GM19438 (cell line): Measurements from ENCODE around the gene BLOC1S4.
A peak's percentile ranks its signal among the peaks of the same experiment; 100 is the strongest.
"Not testable (repeated sequence)": the region's sequence is repeated elsewhere in the genome, so short reads cannot be mapped to it uniquely, and the experiment has no call there.

ENCODE experiments used
- ATAC-seq: cut with Tn5 transposase; IDR thresholded peaks from one replicate; pipeline ENCODE4 v1.9.1; 2021; ENCODE audit warnings: low read depth; ENCODE audit not compliant: unreplicated experiment

BLOC1S4 gene, protein sequence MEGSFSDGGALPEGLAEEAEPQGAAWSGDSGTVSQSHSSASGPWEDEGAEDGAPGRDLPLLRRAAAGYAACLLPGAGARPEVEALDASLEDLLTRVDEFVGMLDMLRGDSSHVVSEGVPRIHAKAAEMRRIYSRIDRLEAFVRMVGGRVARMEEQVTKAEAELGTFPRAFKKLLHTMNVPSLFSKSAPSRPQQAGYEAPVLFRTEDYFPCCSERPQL

DNA sequence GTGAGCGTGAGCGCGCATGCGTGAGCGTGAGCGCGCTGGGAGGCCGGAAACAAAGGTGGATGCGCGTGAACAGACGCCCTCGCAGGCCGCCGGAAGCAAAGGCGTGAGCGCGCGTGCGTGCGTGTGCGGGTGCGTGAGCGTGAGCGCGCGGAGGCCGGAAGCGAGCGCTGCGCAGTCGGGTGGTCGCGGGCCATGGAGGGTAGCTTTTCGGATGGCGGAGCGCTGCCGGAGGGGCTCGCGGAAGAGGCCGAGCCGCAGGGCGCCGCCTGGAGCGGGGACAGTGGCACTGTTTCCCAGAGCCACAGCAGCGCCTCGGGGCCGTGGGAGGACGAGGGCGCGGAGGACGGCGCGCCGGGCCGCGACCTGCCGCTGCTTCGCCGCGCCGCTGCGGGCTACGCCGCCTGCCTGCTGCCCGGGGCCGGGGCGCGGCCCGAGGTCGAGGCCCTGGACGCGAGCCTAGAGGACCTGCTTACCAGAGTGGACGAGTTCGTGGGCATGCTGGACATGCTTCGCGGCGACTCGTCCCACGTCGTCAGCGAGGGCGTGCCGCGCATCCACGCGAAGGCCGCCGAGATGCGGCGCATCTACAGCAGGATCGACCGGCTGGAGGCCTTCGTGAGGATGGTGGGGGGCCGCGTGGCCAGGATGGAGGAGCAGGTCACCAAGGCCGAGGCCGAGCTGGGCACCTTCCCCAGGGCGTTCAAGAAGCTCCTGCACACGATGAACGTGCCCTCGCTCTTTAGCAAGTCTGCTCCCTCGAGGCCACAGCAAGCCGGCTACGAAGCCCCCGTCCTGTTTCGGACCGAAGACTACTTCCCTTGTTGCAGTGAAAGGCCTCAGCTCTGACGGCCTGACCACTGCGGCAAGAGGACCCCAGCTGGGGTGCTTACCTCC is at the start of gene BLOC1S4:
Gene BLOC1S4, plus strand, starts transcription at position 157 of the 894 bp plus-strand sequence. Its CDS starts 36 bp downstream, at position 193.
- ATAC-seq: peak; percentile 68

DNA sequence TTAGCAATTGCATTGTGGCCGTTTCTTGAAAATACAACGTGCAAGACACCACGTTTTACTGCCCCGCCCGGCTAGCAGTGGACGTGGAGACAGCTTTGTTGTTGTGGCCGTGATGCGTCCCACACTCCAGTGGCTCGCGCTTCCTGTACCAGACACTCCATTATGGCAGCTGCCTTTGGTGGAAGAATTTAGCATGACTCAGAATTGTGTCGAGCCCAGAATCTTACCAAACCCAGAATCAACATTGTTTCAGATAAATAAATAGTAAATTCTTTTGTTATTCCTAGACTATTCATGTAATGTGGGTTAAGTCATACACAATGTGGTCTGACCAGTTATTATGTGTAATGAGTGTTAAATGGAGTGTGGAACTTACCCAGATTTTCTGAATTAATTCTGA is 47.6 kb upstream of the BLOC1S4 start:
- no peak for ATAC-seq

DNA sequence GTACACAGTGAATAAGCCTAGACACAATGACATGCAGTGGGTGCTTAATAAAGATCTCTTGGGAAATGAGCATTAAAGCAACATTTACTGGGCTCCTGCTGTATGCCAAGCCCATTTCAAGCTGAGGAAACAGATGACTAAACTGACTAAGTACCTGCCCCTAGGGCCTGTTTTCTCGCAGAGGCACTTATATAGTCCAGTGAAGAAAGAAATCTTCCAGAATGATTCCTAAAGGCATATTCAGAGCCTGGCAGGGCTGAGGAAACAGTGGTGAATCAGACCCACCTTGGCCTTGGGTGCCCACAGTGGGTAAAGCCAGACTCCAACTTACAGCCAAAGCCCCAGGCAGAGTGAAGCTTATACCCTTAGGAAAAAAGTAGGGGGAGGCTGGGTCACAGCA is 44.3 kb upstream of the BLOC1S4 start:
- ATAC-seq: no peak

DNA sequence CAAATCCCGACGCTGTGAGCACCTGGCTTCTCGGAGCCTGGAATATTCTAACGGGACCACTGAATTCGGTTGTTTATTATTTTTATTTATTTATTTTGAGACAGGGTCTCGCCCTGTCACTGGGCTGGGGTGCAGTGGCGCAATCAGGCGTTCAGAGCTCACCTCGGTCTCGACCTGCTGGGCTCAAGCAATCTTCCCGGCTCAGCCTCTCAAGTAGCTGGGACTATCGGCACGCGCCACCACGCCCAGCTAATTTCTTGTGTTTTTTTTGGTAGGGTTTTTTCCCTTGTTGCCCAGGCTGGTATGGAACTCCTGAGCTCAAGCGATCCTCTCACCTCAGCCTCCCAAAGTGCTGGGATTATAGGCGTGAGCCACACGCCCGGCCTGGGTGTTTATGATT is 43.8 kb upstream of the BLOC1S4 start:
- ATAC-seq: no peak

DNA sequence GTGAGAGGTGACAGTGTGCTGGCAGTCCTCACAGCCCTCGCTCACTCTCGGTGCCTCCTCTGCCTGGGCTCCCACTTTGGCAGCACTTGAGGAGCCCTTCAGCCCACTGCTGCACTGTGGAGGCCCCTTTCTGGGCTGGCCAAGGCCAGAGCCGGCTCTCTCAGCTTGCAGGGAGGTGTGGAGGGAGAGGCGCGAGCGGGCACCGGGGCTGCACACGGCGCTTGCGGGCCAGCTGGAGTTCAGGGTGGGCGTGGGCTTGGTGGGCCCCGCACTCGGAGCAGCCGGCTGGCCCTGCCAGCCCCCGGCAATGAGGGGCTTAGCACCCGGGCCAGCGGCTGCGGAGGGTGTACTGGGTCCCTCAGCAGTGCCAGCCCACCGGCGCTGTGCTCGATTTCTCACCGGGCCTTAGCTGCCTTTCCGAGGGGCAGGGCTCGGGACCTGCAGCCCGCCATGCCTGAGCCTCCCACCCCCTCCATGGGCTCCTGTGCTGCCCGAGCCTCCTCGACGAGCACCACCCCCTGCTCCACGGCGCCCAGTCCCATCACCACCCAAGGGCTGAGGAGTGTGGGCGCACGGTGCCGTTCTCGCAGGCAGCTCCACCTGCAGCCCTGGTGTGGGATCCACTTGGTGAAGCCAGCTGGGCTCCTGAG is 43.3 kb upstream of the BLOC1S4 start:
- not testable (repeated sequence) for ATAC-seq

DNA sequence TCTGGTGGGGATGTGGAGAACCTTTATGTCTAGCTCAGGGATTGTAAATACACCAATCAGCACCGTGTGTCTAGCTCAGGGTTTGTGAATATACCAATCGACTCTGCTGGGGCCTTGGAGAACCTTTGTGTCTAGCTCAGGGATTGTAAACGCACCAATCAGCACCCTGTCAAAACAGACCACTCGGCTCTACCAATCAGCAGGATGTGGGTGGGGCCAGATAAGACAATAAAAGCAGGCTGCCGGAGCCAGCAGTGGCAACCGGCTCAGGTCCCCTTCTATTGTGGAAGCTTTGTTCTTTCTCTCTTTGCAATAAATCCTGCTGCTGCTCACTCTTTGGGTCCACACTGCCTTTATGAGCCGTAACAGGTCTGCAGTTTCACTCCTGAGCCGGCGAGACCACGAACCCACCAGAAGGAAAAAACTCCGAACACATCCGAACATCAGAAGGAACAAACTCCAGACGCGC is 42.7 kb upstream of the BLOC1S4 start:
- not testable (repeated sequence) for ATAC-seq

DNA sequence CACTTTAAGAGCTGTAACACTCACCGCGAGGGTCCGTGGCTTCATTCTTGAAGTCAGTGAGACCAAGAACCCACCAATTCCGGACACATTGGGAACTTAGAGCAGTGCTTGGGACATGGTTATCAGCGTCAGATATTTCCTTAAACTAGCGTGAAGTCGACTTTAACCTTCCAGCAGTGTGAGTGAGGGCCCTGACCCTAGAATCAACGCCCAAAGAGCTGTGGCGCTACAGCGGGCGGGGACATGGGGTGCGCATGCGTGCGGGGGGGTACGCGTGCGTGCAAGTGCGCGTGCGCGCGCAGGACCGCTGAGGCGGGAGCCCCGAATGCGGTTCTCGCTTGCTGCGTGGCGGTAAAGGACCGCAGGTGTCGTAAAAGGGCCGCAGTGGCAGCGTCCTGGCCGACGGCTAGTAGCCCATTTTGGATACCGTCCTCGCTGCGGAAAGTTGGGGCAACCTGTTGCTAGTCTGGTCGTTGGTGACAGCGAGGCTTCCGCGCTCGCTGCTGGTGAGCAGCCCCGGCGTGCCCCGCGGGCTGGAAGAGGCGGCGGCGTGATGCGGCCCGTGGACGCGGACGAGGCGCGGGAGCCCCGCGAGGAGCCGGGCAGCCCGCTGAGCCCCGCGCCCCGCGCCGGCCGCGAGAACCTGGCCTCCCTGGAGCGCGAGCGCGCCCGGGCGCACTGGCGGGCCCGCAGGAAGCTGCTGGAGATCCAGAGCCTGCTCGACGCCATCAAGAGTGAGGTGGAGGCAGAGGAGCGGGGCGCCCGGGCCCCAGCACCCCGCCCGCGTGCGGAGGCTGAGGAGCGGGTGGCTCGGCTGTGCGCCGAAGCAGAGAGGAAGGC is 42.1 kb upstream of the BLOC1S4 start:
- ATAC-seq: peak; percentile 64

DNA sequence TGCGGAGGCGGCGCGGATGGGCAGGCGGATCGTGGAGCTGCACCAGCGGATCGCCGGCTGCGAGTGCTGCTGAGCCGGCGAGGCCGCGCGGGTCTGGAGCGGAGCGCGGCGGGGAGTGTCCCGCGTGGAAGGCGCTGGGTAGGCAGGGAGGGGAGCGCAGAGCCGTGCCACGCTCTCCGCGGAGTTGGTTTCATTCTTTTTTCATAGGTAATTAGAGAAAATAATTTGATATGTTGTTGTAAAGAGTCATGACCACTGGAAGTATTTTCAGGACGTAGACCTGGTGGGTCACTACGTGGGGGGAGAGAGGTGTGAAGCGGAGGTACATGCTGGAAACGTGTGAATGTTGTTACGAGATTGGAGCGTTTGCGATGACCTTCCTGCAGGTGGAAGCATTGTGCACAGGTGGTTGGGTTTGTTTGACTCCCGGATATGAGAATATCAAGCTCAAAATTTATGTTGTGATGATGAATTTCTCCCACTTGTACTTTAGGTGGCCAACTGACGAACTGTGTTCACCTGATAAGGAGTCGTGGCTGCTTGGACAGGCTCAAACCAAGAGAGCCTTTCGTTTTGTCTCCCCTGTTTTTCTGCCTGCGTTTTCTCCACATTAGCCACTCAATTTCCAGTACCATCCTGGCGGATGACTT is 41.3 kb upstream of the BLOC1S4 start:
- peak; percentile 47 for ATAC-seq

DNA sequence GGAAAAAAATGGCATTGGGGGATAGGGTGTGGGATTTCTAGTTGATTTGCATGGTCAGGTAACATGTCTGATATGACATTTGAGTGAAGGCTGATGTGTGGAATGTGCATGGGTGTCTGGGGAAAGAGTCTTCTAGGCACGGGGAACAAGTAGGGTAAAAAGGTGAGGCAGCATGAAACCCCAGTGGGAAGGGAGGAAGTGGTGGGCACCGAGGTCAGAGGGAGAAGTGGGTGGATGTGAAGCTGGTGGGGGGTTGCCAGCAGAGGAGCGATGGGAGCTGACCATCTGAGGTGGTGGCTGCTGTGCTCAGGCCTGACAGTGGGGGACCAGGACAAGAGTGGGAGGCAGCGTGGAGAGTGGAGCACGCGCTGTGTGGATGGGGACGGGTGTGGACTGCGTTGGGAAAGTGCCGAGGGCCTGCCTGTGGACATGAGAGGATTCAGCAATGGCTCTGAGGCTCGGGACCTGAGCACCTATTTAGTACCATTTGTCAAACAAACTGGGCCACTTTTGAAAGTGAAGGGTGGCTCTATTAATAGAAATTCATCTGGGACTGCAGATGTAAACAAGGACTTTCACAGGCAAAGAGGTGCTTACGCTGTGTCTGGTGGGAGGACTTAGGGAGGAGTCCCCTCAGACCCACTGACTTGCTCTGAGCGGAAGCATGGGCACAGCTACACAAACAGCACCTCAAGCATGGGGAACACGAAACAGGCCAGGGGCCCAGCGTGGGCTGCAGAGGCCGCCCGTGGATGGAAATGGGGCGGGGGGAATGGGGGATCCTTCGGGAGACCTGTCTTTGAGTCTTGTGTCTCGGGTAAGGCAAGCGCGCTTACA is 39.0 kb upstream of the BLOC1S4 start:
- ATAC-seq: no peak

DNA sequence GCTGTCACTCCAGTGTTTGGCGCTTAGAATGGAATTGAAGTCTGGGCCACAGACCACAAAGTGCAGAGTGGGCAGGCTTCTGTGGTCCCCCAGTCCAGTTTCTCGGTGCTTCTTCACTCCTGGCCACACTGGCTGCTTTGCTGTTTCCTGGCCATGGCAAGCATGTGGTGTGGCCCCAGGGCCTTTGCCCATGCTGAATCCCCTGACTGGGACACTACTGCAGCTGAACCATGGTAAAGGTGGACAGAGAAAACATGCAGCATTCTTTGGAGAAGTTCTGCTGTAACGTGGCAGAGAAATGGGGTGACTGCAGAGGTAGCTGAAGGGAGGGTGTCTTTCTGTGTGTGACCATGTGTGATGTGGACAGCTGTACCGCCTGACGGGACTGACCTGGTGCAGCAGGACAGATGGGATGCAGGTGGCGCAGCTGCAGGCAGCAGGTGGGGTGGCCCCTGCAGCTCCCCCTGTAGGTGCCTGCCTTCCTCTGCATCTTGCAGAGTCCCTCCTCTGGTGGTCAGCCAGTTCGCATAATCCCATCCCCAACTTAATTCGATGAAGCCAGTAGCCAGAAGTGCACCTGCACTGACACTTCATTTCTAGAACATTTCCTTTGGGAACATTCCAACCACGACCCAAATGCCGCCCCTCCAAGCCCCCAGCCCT is 35.5 kb upstream of the BLOC1S4 start:
- ATAC-seq: no peak

DNA sequence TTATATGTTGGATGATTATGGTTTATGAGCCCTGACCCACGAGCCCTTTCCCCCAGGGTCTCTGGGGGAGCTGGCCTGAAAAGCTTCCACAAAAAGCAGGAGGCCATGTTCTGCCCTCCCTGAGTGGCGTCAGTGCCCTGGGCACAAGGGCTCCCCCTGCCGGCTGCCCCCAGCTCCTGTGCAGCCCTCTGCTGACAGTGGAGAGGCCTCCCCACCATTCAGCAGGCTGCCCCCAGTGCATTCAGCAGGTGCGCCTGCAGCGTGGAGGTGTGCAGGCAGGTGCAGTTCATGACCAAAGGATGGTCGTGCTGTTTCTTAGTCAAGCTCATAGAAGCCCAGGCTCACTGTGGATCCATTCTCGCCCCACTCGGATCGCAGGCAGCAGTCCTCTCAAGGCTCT is 34.8 kb upstream of the BLOC1S4 start:
- ATAC-seq: no peak

DNA sequence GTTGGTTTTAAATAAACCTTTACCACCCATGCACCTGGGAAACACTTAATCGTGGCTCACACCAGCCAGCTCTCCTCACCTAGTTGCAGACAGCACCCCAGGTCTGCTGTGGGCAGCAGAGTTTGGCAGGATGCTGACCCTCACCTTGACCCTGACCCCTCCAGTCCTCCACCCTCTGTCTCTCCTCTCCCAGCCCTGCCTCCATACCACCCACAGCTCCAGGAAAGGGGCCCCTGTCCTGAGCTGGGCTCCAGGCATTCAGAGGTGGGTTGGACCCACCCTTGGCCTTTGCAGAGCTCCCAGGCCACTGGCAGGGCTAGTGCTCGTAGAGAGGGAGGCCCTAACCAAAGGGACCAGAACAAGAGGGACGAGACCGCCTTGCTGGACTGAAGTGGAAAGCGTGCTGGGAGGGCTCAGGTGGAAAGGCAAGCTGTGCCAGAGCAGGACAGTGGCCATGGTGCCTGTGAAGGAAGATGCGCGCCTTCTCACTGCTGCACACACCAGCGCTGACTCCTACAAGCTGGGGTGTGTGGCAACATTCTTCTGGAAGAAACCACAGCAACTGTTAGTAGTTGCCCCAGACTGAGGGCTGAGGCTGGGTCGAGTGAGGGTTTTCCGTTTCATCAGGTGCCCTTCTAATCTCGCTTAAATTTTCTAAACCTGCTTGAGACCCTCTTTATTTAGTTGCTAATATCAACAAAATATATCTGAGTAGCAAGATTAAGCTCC is 32.9 kb upstream of the BLOC1S4 start:
- no peak for ATAC-seq

DNA sequence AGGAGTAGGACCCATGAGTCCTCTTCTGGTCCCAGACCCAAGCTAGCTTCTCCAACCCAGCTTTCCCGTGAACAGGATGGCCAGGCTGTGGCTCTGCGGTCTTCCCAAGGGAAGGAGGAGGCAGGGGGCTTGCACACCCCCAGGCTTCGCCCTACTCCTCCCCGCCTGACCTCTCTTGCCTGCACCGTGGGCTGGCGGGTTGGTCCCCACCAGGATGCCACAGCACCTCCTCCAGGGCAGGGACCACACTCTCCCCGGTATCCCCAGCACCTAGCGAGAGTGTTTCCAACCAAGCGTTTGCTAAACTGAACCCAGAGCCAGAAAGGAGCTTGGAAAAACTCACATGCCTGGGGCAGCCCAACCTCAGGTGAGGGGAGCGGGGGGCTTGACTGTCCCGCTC is 31.3 kb upstream of the BLOC1S4 start:
- no peak for ATAC-seq

DNA sequence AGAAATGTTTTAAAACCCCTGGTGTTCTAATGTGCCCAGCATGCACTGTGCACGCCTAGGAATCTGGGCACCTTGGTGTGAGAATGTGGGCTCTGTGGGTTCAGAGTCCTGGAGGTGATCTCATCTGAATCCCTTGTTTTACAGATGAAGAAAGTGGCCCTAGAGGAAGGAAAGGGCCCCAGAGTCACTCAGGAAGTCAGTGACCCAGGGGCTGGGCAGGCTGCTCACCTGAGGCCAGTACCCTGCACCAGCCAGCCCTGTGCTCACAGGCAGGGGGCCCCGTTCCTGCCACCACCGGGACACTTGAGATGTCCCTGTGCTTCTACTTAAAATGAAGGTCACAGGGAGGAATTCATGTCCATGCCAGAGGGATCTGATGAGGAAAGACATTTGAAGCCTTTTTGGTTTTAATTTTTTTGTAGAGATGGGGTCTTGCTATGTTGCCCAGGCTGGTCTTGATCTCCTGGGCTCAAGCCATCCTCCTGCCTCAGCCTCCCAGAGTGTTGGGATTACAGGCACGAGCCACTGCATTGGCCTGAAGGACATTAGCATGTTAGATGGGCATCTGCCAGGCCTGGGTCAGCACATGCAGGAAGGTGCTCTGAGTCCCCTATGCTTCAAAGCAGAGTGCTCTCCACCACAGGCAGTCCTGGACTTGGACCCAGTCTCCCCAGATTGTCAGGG is 29.7 kb upstream of the BLOC1S4 start:
- no peak for ATAC-seq

DNA sequence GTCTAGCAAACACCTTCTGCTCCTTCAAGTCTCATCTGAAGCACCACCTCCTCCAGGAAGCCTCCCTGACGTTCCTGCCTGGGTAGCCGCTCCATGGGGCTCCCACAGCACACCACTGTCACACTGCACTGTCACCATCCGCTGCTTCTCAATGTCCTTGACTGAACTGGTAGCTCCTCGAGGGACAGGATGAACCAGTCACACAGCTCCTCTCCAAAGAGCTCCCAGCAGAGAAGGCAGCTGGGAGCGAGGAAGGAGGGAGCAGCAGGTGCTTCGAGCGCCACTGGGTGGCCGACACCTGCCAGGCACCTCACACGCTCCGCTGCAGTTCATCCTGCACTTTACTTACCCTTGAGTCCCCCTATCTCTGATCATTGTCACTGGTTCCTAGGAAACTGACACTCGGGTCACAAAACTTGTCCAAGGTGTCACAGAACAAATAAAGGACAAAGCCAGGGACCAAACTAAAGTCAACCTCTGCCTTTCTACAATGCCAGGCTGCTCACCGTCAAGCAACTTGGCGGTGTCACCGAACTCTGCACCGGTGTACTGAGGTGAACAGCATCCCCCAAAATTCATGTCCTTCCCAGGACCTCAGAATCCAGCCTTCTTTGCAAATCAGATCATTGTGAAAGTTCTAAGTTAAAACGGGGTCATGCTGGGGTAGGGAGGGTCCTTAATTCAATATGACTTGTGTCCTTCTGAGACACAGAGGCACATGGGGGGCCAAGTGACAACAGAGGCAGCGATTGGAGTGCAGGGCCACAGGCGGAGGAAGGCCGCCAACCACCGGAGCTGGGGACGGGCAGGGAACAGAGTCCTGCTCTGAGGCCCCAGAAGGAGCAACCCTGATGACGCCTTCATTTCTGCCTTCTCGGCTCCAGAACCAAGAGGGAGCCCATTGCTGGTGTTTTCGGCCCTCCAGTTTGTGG is 27.8 kb upstream of the BLOC1S4 start:
- no peak for ATAC-seq

DNA sequence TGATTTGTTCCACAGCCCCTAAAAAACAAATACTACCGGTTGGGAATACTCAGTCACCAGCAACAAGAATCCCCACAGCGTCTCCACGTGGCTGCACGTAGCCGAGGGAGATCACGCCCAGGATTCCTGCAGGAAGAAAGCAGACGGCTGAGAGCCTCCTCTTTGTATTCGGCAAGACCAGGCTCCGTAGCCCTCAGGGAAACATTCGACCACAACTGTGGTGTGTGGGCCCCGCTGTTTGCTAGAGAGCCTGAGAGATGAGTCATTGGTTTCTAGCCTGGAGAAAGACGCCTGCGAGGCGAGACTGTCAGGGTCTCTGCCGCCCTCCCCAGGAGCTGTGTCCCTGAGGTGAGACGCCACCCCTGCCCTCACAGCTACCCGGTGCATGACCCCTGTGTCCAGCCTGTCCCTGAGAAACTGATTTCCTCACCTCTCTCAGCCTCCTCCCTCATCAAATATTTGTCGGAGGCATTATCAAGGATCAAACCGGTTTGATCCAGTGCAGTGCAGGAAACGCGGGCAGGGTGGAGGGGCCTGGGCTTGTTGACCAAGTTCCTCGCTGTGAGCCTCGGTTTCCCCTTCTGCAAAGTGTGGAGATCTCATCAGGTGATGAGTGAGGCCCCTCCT is 27.0 kb upstream of the BLOC1S4 start:
- no peak for ATAC-seq
